Uterus (tissue), 4 donors: ENCODE measurements around the gene STAG1. TPM values are rescaled to one million over a fixed set of nuclear protein-coding genes. Genes with fewer than 3 reads are reported as not detected.

Source experiments
- DNase-seq, 2 donors: peaks; one replicate each; pipeline ENCODE4 v3.0.0-alpha.2; 2019 to 2020
- H3K27ac ChIP-seq, 2 donors: fragments of 200-600 bp; sonication (generic); 1 replicate in 1 of 2; 2 replicates in 1 of 2; pipeline ENCODE4 v1.5.1; 2016 to 2018
- H3K27me3 ChIP-seq, 2 donors: fragments of 200-600 bp; sonication (generic); one replicate each; pipeline ENCODE4 v1.5.1; 2018 to 2019; ENCODE audit warnings: control low read depth in 1 of 2
- H3K36me3 ChIP-seq, 2 donors: fragments of 200-600 bp; sonication (generic); one replicate each; pipeline ENCODE4 v1.5.1; 2019; ENCODE audit warnings: control low read depth in 1 of 2
- H3K4me1 ChIP-seq, 2 donors: fragments of 200-600 bp; sonication (generic); one replicate each; pipeline ENCODE4 v1.5.1; 2018 to 2019; ENCODE audit warnings: control low read depth in 1 of 2
- H3K4me3 ChIP-seq, 2 donors: fragments of 200-600 bp; sonication (generic); 1 replicate in 1 of 2; 2 replicates in 1 of 2; pipeline ENCODE4 v1.5.1; 2018 to 2019; ENCODE audit warnings: mild to moderate bottlenecking in 1 of 2
- H3K9me3 ChIP-seq, 2 donors: fragments of 200-600 bp; sonication (generic); one replicate each; pipeline ENCODE4 v1.5.1; 2019; ENCODE audit warnings: control low read depth in 1 of 2
- CTCF ChIP-seq, 4 experiments: fragments of 200-600 bp in 2 of 4; fragments of 450-650 bp in 2 of 4; sonication (generic) in 2 of 4; IDR thresholded peaks; one replicate each; pipeline ENCODE4 v1.5.1; 2016 to 2019; ENCODE audit warnings: antibody characterized with exemption in 4 of 4, mild to moderate bottlenecking in 2 of 4, moderate library complexity in 1 of 4
- POLR2A ChIP-seq, 2 donors: fragments of 450-650 bp; IDR thresholded peaks; one replicate each; pipeline ENCODE4 v1.6.1; 2016; ENCODE audit warnings: antibody characterized with exemption in 2 of 2, mild to moderate bottlenecking in 1 of 2, moderate library complexity in 1 of 2
- intact Hi-C: fragments of 100-400 bp; cut with DNase I; formaldehyde crosslinking; loops from one replicate; pipeline ENCODE4 v1.15.1; 2023; ENCODE audit warnings: low total_unique reads
- small RNA-seq: library from RNA; depleted of rRNA; stranded (forward); fragments of <200 nt; gene quantifications from one replicate; pipeline ENCODE3, GENCODE V24; 2016
- total RNA-seq, 4 donors: library from RNA; depleted of rRNA in 3 of 4; stranded (reverse); fragments of >200 nt in 3 of 4; gene quantifications; one replicate each; pipeline versions ENCODE4 v1.1.0 to v1.2.4, GENCODE V29; 2014 to 2023
- donor health status: DM: yes; HTN: yes; CAD: no.

The STAG1 gene
- total RNA-seq, 4 donors from 2014 or later, result 41.5 to 139 (median 86.0) TPM

GRCh38 chr3:136294176-136294575, 458.0 kb downstream of the STAG1 start:
- Histone ChIP-seq H3K27me3 (no peaks in the 10 kb centered on the region), H3K27ac (no peak overlapping the region), H3K36me3 (no peaks in the 10 kb centered on the region), H3K9me3 (no peaks in the 10 kb centered on the region), H3K4me1 (no peaks in the 10 kb centered on the region), H3K4me3 (no peak overlapping the region)
- no peak for DNase-seq
- TF ChIP-seq POLR2A (IDR thresholded peaks at IDR 0.05) (no peak), CTCF (IDR thresholded peaks at IDR 0.05) (no peak)
- intact Hi-C loops, result no loop called here

- H3K4me3 ChIP-seq, result no peak overlapping the region
- intact Hi-C loops, result no loop called here
- no peaks in the 10 kb centered on the region for H3K36me3 ChIP-seq
Observed at GRCh38 chr3:136293279-136293678, 458.9 kb downstream of the STAG1 start.

GRCh38 chr3:136292500-136292899, 459.7 kb downstream of the STAG1 start:
- Histone ChIP-seq H3K9me3 (no peaks in the 10 kb centered on the region), H3K4me3 (no peak overlapping the region), H3K27ac (no peak overlapping the region), H3K36me3 (no peaks in the 10 kb centered on the region), H3K4me1 (no peaks in the 10 kb centered on the region), H3K27me3 (no peaks in the 10 kb centered on the region)
- TF ChIP-seq POLR2A (IDR thresholded peaks at IDR 0.05), result no peak
- no peak for TF ChIP-seq CTCF (IDR thresholded peaks at IDR 0.05)
- intact Hi-C loops, result no loop called here
- no peak for DNase-seq

More at GRCh38 chr3:136293279-136293678, 458.9 kb downstream of the STAG1 start:
- H3K27ac ChIP-seq, result no peak overlapping the region
- no peaks in the 10 kb centered on the region for H3K27me3 ChIP-seq
- H3K4me1 ChIP-seq, result no peaks in the 10 kb centered on the region
- H3K9me3 ChIP-seq, result no peaks in the 10 kb centered on the region
- TF ChIP-seq POLR2A (IDR thresholded peaks at IDR 0.05) (no peak), CTCF (IDR thresholded peaks at IDR 0.05) (no peak)
- no peak for DNase-seq

GRCh38 chr3:136291302-136291701, 460.9 kb downstream of the STAG1 start:
- TF ChIP-seq POLR2A (IDR thresholded peaks at IDR 0.05) (no peak), CTCF (IDR thresholded peaks at IDR 0.05) (no peak)
- no peaks in the 10 kb centered on the region for H3K9me3 ChIP-seq
- no peak overlapping the region for H3K4me3 ChIP-seq
- no peaks in the 10 kb centered on the region for H3K36me3 ChIP-seq
- intact Hi-C loops, result no loop called here
- H3K27ac ChIP-seq, result no peak overlapping the region
- no peak for DNase-seq
- H3K27me3 ChIP-seq, result no peaks in the 10 kb centered on the region
- H3K4me1 ChIP-seq, result no peaks in the 10 kb centered on the region

Small RNAs within 50 kb of the gene (small RNA-seq; reads per million reads assigned to genes)
- gene RNU6-1284P (not detected), gene RNU6-789P (not detected)

Other genes with a start within 250 kb of the STAG1 start
- gene SLC35G2, start 66.7 kb upstream of the STAG1 start, total RNA-seq, result 10 to 100 TPM in 3 of 4 donors, 1 to 10 TPM in 1; 9.1 to 13.2 (median 11.8) TPM
- 10 to 100 TPM; 48.4 to 85.3 (median 60.2) TPM for gene NCK1, start 109.8 kb upstream of the STAG1 start, total RNA-seq
- gene IL20RB, start 205.6 kb upstream of the STAG1 start, total RNA-seq, result 1 to 10 TPM in 1 of 4 donors, not detected in 3; 2.6 TPM